IPS DF 4.7 (cell line): ENCODE measurements around the gene MON1B.

Experiments used
- DNase-seq: peaks from one replicate; pipeline ENCODE4 v3.0.0-alpha.2; 2013; ENCODE audit warnings: low spot score; ENCODE audit errors: extremely low read depth

MON1B gene

DNA sequence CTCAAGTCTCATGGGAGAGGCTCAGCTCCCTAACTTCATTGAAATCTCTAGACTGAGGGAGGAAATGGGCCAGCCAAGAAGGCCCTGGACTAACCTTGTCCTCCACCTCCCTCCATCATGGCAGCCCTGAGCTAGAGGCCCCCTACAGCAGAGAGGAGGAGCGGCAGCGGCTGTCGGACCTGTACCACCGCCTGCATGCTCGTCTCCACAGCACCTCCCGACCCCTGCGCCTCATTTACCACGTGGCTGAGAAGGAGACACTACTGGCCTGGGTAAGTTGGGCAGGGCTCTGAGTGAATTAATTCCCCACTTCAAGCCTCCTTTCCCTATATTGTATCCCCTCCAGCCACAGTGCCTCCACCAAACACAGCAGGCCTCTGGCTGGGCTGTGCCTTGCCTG lies 4.4 kb downstream of the MON1B start:
- DNase-seq = no peak

DNA sequence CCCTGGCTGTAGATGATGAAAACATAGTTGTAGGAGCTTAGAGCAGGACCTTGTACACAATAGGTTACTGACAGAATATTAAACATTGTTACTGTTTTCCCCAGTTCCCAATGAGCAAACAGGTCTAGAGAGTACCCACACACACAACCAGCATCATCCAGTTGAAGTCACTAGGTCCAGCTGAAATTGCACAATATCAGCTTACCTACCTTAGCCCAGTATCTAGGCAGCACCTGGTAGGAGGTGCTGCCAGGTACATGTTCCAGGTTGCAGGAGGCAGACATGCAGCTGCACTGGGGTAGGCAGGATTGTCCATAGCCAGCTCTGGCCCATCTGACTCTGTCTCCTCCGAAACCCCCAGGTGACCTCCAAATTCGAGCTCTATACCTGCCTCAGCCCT lies 6.8 kb downstream of the MON1B start:
- no peak for DNase-seq

DNA sequence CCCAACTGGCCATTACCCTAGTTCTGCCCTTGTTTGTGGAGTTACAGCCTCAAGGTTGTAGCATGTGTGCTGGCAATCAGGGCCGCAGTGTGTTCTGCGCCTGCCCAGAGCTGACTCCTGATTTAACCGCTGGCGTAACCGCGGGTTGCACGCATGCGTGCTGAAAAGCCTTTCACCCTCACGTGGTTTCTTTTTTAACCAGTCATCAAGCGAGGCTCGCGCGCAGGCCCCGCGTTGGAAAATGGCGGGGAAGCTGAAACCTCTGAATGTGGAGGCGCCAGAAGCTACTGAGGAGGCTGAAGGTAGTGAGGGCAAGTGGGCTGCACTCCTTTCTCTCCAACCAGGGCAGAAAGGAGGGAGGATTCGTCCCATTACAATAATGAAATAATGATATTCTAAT lies 8.2 kb downstream of the MON1B start, which contains the start of gene SYCE1L:
Gene SYCE1L (plus strand): TSS at position 198 of the 400 bp plus-strand sequence. CDS start 44 bp downstream, at position 242.
- no peak for DNase-seq

DNA sequence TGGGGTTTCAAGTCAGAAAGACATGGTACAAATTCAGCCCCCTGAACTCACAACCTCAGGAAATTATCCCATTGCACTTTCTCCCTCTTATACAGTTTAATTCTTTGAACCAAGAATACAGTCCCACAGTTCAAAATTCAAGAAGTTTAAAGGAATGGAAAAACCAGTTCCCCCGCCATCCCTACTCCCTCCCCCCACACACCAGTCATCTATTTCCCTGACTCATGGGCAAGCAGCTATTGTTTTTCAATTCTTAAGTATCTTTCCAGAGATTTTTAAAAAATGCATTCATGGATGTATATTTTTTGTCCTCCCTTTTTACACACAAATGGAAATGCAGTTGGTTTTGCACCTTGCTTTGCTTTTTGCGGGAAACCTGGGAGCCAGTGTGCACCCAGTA lies 15.5 kb downstream of the MON1B start:
- no peak for DNase-seq

DNA sequence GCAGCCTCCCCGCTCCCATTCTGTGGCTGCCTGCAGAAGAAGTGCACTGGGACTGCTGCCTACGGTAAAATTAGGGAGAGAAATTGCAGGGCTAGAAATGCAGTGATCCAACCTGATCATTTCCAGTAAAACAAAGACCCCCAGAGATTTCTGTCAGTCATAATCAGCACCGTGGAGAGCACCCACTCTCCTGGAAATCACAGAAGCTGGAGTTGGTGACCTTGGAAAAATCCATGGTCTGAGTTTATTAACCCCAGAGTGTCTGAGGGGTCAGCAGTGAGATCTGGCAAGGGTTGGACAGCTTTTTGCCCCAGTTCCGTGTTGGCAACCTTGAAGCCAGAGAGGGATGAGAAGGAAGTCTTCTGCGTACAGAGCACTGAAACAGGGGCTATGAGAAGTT lies 16.0 kb downstream of the MON1B start:
- DNase-seq = no peak

DNA sequence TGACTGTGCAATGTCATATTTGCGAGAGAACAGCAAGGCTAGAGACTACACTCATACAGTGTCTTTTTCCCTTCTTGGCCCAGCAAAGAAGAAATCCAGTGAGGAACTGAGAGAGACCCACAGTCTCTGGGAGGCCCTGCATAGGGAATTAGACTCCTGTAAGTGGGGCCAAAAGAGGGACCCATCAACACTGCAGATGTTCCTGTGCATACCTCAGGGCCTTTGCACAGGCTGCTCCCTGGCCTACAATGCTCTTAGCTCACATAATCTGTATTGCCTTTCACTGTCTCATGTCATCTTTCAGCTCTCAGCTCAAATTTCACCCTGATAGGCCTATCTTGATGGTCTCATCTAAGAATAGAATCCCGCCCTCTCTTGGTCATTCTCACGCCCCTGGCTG lies 17.4 kb downstream of the MON1B start:
- DNase-seq = no peak

DNA sequence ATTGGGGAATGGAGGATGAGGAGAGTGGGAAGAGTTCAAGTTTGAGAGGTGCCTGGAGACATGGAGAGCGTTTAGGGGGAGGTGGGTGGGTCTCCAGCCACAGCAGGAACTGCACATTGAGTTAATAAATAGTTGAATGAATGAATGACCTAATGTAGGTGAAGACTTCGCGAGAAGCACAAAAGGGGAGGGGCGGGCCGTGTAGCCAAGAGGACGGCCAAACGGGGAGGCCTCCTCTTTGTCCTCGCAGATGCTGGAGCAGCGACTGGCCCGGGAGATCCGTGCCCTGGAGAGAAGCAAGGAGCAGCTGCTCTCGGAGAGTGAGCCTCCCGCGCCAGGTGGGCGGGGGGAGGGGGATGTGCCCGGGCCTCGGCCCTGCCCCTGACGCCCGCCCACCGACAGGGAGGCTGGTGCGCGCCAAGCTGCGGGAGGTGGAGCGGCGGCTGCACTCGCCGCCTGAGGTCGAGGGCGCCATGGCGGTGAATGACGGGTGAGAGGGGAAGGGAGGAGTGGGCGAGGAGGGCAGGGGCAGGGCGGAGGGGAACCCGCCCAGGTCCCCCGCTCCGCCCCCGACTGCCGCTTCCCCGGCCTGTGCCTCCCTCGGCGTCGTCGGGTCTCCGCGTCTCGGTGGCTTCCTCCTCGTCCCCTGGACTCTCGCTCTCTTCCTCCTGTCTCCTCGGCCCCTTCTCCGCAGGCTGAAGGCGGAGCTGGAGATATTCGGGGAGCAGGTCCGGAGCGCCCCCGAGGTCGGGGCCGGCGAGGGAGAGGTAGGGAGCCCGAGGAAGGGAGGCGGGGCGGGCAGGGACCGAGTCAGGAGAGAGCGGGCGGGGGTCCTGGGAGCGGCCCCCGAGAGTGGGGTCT lies 21.1 kb downstream of the MON1B start:
- no peak for DNase-seq

DNA sequence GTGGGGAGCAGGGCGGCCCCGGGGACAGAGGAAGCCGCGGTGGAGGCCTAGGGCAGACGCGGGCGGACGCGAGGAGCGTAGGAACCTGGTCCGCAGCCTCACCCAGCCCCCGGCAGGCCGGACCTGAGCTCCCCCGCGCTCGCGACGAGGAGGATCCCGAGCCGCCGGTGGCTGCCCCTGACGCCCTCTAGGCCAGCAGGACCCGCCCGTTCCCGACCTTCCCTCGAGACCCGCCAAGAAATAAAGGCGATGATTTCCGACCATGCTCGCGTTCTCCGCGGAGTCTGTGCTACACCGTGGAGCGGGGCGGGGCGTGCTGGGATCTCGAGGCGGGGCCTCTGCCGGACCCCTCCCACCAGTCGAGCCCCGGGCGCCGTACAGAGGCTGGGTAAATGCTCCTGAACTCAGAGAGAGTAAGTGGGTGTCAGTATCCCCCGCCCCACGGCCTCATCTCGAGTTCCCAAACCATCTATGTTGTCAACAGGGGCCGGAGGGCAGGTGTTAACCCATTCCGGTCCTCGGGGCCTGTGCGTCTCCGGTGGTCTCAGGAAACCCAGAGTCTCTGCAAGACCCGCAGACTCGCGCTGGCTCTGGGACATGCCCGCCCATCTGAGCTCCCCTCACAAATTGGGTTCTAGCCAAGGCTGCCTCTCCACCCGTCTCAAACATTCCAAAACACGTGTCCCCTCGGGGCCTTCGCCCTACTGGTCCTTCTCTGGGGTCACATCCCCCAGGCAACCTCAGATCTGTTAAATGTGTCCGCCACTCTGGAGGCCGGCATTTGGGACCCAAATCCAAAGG lies 22.0 kb downstream of the MON1B start:
- no peak for DNase-seq

DNA sequence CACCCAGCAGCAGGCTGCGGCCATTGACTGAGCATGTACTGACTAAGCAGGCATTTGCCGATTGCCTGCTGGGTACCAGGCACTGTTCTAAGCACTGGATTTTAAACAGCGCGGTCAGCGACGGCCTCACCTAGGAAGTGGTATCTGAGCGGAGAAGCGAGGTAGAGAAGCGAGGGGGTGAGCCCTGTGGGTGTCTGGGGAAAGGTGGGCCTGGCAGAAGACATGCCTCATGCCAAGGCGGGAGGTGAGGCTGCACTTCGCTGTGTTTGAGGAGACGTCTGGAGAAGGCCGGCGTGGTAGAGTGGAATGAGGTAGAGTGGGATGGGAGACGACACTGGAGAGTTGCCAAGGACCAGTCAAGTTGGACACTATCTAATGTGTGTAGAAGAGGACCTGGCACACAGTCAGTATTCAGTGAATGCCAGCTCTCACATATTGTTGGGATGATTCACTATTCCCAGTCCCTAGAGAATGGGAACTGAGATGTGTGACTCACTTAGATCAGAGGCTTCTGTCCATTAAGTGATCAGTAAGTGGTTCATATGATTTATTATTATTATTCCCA lies 22.6 kb downstream of the MON1B start:
- DNase-seq = no peak

DNA sequence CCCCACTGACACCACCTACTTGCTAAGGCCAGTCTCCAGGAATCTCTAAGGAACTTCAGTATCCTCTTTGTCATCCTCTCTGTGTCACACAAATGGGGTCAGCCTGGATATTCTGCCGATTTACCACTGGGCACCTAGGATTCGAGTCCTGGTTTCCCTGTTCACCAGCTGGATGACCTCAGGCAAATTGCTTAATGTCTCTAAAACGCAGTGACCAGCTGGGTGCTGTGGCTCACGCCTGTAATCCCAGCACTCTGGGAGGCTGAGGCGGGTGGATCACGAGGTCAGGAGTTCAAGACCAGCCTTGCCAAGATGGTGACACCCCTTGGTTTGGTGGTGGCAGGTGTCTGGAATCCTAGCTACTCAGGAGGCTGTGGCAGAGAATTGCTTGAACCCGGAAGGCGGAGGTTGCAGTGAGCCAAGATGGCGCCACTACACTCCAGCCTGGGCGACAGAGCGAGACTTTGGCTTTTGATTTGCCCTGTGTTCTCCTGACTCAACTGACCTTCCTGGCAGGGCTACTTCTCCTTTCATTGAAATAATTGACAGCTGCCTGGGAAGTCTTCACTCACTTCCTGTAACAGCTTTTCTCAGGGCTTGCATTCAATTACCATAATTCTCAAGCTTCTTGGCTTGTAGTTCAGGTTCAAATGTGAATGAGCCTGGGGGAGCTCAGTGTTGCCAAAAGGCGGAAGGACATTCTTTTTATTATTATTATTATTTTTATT lies 23.6 kb downstream of the MON1B start:
- no peak for DNase-seq

DNA sequence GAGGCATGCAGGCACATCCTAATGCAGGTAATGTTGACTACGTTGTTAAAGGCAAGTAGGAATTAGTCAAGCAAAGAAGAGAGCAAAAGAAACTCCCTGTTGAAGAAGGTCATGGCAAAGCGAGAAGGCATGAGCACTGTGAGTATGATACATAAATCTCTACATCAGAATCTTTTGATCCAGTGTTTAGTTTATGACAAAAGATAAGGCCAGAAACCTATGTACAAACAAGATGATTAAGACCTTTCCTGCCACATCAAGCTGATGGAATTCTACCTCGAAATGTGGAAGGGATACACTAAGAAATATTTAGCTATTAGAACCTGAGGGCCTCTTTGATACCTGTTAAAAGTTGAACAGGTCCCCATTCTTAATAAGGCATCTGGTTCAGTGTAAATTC lies 28.4 kb downstream of the MON1B start:
- DNase-seq = no peak

DNA sequence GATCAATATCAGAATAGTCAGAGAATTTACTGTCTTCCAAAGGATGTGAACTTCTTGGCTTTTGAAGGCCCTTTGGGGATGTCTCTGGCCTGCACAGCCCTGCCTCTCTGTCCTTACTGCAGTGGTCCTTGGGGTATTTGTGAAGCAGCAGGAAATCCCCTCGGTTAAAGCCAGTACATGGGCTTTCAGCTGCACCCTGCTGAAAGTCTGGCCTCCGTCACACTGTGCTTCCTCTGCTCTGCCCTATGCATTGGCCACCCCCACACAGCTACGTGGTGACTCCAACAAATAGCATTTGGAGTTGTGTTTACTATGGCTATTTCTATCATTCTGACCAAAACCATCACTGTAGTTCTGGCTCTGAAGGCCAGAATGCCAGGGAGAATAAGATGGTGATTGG lies 29.4 kb downstream of the MON1B start:
- DNase-seq = no peak

DNA sequence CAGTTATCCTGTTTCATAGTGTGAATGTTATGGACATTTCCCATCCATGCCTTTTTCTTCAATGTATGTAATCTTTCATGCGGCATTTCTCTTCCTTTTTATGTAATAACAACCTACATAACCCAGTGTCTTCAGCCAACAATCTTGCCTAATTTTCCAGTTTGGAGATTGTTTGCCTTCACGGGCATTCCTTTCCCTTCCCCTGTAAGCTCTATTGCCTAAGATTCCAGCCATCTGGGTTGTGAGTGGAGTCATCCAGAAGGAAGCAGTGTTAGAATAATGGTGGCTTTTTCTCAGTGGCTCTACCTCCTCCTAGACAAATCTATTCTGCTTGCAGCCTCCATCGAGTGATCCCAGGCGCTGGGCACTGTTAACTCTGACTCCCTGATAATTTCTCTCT lies 30.5 kb downstream of the MON1B start:
- no peak for DNase-seq

DNA sequence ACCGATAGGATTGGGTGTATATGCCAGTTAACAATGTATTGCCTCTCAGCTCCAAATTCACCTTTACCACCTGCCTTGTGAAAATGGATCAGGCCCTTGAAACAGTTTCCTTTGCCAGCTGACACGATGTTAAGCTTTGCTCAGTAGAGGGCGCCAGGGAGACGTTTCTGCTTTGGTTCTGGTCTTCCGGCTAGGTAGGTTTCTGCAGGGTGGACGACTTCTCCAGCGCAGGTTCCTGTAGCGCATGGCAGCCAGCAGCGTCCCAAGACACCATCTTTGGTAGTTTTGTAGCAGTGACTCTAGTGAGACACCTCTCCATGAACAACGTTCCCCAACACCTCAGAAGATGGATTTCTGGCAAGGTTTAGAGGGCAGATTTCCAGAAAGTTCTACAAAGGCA lies 32.2 kb downstream of the MON1B start:
- DNase-seq = no peak

DNA sequence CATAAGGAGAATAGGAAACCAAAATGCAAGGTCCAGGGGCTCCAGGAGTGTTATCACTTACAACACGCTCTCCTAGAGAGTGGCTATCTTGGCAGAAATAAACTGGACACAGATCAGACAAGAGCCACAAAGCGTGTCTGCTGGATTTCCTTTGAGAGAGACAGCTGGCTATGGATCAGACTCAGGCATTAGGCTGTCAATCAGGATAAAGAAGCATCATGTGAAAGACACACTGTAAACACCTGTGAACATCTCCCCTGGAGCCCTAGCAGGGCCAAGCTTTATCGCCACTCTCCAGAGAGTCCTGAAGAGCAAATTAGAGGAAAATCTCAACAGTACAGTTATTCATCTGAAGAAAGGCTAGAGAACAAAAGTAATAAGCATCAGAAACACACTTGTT lies 34.2 kb downstream of the MON1B start:
- DNase-seq = no peak

DNA sequence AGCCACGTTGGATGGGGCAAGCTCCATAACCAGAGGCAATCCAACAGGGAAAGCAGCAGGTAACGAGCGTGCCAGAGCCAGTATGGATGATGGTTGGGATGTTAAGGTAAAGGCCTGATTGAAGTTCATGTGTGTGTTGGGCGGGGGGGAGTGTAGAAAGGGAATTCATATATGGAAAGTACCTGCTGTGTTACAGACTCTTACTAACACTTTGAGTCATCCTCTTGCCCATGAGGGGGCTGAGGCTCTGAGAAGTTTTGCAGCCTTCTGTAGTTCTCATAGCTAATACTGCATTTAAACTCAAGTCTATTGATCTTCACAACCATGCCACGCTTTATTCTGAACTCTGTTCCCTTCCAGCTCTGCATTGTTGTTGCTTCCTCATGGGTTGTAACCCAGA lies 36.8 kb downstream of the MON1B start:
- DNase-seq = no peak

DNA sequence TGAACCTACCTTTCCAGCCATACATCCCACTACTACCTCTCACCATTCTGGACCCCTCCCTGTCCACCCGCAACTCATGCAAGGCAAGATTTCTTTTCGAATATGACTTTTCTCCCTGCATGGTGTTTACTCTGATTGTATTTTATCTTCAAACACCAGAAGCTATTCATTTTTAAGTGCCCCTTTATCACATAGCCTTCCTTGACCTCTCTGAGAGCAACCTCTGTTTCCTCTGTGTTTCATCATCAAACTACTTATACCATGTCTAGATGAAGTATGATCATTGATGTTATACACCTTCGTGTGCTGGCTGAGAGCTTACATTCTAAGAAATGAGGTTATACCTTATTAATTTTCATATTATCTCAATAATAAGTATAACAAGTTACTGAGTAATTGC lies 40.1 kb downstream of the MON1B start:
- no peak for DNase-seq

DNA sequence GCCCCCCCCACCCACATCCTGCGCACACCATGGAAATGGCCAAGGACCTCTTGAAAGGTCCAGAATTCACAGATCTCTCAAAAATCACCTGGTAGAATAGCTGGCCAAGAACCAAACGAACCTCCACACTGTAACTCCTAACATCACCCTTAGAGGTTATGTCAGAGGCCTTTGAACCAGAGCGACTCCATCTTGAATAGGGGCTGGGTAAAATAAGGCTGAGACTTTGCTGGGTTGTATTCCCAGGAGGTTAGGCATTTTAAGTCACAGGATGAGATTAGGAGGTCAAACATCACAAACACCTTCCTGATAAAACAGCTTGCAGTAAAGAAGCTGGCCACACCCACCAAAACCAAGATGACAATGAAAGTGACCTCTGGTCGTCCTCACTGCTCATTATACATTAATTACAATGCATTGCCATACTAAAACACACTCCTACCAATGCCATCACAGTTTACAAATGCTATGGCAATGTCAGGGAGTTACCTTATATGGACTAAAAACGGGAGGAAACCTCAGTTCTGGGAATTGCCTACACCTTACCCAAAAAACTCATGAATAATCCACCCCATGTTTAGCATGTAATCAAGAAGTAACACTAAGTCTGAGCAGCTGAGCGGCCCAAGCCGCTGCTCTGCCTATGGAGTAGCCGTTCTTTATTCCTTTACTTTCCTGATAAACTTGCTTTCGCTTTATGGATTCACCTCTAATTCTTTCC lies 43.0 kb downstream of the MON1B start:
- DNase-seq = no peak

DNA sequence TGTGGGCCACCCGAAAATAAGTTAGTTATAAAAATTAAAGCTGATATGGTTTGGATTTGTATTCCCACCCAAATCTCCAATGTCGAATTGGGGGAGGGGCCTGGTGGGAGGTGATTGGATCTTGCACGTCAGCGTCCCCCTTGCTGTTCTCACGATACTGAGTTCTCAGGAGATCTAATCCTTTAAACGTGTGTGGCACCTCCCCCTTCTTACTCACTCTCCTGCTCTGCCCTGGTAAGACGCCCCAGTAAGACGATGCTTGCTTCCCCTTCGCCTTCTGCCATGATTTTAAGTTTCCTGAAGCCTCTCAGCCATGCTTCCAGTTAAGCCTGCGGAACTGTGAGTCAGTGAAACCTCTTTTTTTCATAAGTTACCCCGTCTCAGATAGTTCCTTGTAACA lies 43.6 kb downstream of the MON1B start:
- DNase-seq = no peak

DNA sequence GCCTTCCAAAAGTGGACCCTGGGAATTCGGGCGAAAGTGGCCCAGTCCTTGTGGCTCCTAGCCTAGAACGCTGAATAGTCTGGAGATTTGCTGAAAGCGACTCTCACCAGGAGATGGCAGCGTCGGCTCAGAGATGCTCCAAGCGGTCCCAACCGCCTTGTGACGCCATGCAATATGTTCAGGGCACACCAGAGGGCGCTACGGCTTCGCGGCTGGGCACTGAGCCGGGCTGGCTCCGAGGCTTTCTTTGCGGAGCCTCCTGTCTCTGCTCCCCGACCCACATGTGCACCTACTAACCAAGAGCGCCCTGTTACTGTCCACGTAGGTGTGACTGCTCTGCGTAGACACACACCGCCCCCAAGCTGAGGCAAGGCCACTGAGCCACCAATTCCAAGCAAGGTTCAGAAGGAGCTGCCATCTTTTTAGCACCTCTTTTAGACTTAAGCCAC lies 45.1 kb downstream of the MON1B start:
- no peak for DNase-seq

DNA sequence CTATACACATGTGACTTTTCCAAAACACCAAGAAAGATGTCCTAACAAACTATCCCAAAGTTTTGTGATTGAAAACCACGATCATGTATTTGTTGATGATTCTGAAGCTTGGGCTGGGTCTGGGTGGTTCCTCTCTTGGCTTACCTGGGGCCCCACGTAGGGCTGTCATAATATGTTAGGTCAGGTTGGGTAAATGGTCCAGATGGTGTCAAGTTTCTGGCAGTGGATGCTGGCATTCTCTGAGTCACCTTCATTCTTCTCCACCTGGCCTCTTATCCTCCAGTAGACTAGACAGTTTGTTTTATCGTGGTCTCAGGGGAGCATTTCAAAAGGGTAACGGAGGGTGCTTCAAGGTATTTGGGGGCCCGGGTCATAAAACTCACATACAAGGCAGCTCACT lies 47.6 kb downstream of the MON1B start:
- no peak for DNase-seq
